SK-N-MC (cell line): ENCODE results near the gene MUC20.
"Not testable (repeated sequence)": the region's sequence is repeated elsewhere in the genome, so short reads cannot be mapped to it uniquely, and the experiment has no call there.

Experiments used
- EZH2 ChIP-seq: fragments of 200-600 bp; sonication (generic); IDR thresholded peaks from one replicate; pipeline ENCODE4 v1.6.1; 2017; ENCODE audit warnings: antibody characterized with exemption
- POLR2AphosphoS5 ChIP-seq: IDR thresholded peaks from 2 replicates; pipeline ENCODE4 v1.6.1; 2012; ENCODE audit warnings: mild to moderate bottlenecking, low read depth, low read length, borderline replicate concordance

DNA sequence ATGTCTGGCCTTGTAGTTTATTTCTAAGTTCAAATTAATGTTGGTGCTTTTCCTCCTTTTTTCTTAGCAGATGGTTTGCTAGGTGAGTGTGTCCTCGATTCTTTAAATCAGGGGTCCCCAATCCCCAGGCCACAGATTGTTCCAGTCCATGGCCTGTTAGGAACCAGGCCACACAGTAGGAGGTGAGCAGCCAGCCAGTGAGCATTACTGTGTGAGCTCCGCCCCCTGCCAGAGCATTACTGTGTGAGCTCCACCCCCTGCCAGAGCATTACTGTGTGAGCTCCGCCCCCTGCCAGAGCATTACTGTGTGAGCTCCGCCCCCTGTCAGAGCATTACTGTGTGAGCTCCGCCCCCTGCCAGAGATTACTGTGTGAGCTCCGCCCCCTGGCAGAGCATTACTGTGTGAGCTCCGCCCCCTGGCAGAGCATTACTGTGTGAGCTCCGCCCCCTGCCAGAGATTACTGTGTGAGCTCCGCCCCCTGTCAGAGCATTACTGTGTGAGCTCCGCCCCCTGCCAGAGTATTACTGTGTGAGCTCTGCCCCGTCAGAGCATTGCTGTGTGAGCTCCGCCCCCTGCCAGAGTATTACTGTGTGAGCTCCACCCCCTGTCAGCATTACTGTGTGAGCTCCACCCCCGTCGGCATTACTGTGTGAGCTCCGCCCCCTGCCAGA lies 34.1 kb upstream of the MUC20 start:
- TF ChIP-seq POLR2AphosphoS5, EZH2: not testable (repeated sequence)
